Glomerular visceral epithelial cell (primary cell): Measurements from ENCODE around the gene BCL2L11.

Source experiments
- DNase-seq: peaks from one replicate; pipeline ENCODE4 v3.0.0-alpha.2; 2016; ENCODE audit errors: extremely low spot score

BCL2L11 gene

GRCh38 chr2:111191877-111192276 lies 71.2 kb downstream of the BCL2L11 start:
- DNase-seq: no peak

- no peak for DNase-seq
Measured at GRCh38 chr2:111192776-111193368, 72.2 kb downstream of the BCL2L11 start.

- peak; percentile 54 for DNase-seq
Measured at GRCh38 chr2:111194835-111195621, 74.3 kb downstream of the BCL2L11 start.

- DNase-seq: no peak
Measured at GRCh38 chr2:111196435-111196834, 75.7 kb downstream of the BCL2L11 start.

- DNase-seq: no peak
Measured at GRCh38 chr2:111198701-111199100, 78.0 kb downstream of the BCL2L11 start.

- no peak for DNase-seq
Measured at GRCh38 chr2:111199840-111200239, 79.1 kb downstream of the BCL2L11 start.

- no peak for DNase-seq
Measured at GRCh38 chr2:111200333-111200881, 79.7 kb downstream of the BCL2L11 start.

GRCh38 chr2:111201214-111201613 lies 80.5 kb downstream of the BCL2L11 start:
- no peak for DNase-seq

GRCh38 chr2:111202266-111203040 lies 81.7 kb downstream of the BCL2L11 start:
- no peak for DNase-seq

GRCh38 chr2:111204706-111205105 lies 84.0 kb downstream of the BCL2L11 start:
- no peak for DNase-seq

GRCh38 chr2:111205774-111206173 lies 85.1 kb downstream of the BCL2L11 start:
- DNase-seq: no peak

- no peak for DNase-seq
Measured at GRCh38 chr2:111207851-111208250, 87.1 kb downstream of the BCL2L11 start.

GRCh38 chr2:111208639-111209038 lies 87.9 kb downstream of the BCL2L11 start:
- DNase-seq: no peak

- DNase-seq: peak; percentile 87
Measured at GRCh38 chr2:111209045-111209514, 88.4 kb downstream of the BCL2L11 start.

GRCh38 chr2:111210036-111210435 lies 89.3 kb downstream of the BCL2L11 start:
- DNase-seq: no peak

GRCh38 chr2:111213877-111214276 lies 93.2 kb downstream of the BCL2L11 start:
- DNase-seq: no peak

- DNase-seq: no peak
Measured at GRCh38 chr2:111216811-111217652, 96.3 kb downstream of the BCL2L11 start.
